ENCODE measurements around the gene PLCB4.

DNA sequence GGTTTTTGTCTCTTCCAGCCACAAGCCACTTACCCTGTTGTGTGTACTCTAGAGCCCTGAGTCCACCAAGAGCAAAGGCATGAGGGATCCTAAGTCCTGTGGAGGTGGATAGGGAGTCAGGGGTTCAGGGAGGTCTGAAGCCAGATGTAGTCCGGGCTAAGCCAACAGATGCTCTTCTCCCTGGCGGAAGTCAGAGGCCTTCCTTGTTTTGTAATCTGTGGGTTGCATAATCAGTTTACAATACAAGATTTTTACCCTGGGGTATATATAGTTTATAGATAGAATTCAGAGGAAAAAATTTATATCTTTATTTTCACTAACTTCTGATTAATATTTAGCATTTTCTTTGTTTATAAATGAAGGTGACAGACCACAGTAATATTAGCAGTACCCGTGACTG lies 454.7 kb downstream of the PLCB4 start:
- TF ChIP-seq, protein P1, sequence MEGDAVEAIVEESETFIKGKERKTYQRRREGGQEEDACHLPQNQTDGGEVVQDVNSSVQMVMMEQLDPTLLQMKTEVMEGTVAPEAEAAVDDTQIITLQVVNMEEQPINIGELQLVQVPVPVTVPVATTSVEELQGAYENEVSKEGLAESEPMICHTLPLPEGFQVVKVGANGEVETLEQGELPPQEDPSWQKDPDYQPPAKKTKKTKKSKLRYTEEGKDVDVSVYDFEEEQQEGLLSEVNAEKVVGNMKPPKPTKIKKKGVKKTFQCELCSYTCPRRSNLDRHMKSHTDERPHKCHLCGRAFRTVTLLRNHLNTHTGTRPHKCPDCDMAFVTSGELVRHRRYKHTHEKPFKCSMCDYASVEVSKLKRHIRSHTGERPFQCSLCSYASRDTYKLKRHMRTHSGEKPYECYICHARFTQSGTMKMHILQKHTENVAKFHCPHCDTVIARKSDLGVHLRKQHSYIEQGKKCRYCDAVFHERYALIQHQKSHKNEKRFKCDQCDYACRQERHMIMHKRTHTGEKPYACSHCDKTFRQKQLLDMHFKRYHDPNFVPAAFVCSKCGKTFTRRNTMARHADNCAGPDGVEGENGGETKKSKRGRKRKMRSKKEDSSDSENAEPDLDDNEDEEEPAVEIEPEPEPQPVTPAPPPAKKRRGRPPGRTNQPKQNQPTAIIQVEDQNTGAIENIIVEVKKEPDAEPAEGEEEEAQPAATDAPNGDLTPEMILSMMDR (IDR thresholded peaks at IDR 0.05; ENCODE audit: insufficient read depth, low read length): no peak
- TF ChIP-seq POLR2AphosphoS5 (IDR thresholded peaks at IDR 0.05; ENCODE audit: low read depth) (no peak), SPI1 (IDR thresholded peaks at IDR 0.05; ENCODE audit: borderline replicate concordance, low read depth) (peak; percentile 18; the same call in 1 of the 2 replicates), GABPA (IDR thresholded peaks at IDR 0.05; ENCODE audit: low read depth) (no peak)
- TF ChIP-seq, protein P2, sequence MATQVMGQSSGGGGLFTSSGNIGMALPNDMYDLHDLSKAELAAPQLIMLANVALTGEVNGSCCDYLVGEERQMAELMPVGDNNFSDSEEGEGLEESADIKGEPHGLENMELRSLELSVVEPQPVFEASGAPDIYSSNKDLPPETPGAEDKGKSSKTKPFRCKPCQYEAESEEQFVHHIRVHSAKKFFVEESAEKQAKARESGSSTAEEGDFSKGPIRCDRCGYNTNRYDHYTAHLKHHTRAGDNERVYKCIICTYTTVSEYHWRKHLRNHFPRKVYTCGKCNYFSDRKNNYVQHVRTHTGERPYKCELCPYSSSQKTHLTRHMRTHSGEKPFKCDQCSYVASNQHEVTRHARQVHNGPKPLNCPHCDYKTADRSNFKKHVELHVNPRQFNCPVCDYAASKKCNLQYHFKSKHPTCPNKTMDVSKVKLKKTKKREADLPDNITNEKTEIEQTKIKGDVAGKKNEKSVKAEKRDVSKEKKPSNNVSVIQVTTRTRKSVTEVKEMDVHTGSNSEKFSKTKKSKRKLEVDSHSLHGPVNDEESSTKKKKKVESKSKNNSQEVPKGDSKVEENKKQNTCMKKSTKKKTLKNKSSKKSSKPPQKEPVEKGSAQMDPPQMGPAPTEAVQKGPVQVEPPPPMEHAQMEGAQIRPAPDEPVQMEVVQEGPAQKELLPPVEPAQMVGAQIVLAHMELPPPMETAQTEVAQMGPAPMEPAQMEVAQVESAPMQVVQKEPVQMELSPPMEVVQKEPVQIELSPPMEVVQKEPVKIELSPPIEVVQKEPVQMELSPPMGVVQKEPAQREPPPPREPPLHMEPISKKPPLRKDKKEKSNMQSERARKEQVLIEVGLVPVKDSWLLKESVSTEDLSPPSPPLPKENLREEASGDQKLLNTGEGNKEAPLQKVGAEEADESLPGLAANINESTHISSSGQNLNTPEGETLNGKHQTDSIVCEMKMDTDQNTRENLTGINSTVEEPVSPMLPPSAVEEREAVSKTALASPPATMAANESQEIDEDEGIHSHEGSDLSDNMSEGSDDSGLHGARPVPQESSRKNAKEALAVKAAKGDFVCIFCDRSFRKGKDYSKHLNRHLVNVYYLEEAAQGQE (IDR thresholded peaks at IDR 0.05; ENCODE audit: insufficient replicate concordance, low read depth): no peak
